Measurements from ENCODE around the gene AGBL2.

DNA sequence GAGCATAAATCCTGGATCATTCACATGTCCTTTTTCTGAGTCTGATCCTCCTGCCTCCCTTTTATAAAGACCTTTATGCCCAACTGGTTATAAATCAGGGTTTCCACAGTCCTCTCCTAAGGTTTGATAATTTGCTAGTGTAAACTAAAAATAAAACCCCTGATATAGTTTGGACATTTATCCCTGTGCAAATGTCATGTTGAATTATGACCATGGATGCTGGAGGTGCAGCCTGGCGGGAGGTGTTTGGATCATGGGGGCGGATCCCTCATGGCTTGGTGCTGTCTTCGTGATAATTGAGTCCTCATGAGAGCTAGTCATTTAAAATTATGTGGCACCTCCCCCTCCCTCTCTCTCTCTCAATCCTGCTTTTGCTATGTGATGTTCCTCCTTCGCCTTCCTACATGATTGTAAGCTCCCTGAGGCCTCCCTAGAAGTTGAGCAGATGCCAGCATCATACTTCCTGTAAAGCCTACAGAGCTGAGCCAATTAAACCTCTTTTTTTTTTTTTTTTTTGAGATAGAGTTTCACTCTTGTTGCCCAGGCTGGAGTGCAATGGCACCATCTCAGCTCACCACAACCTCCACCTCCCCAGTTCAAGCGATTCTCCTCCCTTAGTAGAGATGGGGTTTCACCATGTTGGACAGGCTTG is 63.2 kb downstream of the AGBL2 start:
- TF ChIP-seq EZH2 (IDR thresholded peaks at IDR 0.05; ENCODE audit: insufficient read depth, low read length) (no peak), CTCF (IDR thresholded peaks at IDR 0.05; ENCODE audit: insufficient read depth, low read depth, low read length) (no peak)

All from astrocyte (in vitro differentiated cells and primary cell).